Epidermal melanocyte (primary cell): ENCODE results near the gene PAK6.

Experiments
- DNase-seq: peaks from one replicate; pipeline ENCODE4 v3.0.0; 2011; ENCODE audit warnings: low spot score; ENCODE audit not compliant: insufficient read length

Gene PAK6

DNA sequence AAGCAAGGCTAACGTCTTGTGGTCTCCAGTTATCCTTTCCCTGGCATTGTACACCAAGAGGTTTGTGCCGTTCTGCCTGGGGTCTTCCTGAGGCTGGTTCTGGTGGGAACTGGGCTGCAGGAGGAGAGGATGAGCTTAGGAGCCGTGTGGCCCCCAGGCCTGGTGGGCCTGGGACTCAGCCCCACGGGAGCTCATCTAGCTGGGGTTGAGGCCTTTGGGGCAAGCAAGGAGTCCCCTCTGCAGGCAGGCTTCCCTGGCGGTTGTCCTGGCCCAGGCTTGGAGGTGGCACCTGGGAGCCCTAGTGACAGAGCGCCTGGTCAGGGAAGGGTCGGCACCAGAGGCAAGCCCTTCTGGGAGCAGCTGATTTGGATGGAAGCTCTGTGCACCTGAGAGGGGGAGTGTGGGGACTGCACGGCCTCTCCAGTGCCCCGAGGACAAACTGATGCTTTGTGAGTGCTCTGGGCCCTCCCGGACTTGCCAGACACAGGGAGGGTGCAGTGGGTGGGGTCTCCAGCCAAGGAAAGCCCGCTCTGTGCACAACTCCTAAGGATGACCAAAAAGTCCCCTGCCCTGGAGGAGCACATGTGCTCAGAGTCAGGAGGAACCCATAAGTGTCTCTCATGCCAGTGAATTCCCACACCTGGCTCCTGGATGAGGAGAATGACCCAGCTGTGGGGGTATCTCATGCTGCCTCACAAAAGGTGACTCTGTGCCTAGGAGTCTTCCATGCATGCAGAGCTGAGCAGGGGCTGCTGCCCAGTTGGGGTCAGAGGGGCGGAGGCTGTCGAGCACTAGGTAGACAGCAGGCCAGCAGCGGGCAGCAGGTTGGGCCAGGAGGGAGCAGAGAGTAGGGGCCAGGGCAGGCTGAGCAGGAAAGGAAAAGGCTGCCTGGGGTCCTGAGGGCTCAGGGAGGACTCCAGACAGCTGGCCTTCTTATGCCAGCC, 2.7 kb downstream of the PAK6 start:
- peak; percentile 8 for DNase-seq

DNA sequence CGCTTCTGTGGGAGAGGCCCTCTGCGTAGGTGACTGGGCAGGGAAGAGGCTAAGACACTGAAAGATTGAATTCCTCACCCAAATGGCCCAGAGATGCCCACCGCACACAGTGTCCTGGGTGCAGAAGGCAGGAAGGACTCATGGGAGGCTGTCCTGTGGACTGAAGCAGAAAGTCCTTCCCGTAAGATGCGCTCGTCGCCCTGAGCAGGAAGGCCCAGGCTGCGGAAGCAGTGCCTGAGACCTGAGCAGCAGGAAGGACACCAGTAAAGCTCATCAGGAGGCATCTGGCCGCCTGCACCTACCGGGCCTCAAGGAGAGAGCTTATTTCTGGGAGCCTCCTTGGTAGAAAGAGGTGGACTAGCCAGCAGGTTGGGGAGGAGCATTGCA, 3.3 kb downstream of the PAK6 start:
- peak; percentile 4 for DNase-seq

DNA sequence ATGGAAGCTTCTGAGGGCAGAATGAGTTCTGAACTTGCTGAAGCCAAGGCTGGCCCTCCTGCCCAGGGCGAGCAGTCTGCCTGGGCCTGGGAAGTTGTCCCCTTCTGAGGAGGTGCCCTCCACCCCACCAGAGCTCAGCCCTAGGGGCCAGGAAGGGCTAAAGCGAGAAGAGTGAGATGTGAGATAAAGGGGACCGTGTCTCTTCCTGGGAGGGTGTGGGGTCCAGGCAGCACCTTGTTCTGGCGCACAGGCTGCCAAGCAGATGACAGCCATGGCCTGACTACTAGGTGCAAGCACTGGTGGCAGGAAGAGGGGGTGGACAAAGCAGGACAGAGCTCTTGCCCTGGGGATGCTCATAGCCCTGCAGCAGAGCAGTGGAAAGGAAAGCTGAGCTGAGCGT, 3.7 kb downstream of the PAK6 start:
- DNase-seq, result peak; percentile 1

DNA sequence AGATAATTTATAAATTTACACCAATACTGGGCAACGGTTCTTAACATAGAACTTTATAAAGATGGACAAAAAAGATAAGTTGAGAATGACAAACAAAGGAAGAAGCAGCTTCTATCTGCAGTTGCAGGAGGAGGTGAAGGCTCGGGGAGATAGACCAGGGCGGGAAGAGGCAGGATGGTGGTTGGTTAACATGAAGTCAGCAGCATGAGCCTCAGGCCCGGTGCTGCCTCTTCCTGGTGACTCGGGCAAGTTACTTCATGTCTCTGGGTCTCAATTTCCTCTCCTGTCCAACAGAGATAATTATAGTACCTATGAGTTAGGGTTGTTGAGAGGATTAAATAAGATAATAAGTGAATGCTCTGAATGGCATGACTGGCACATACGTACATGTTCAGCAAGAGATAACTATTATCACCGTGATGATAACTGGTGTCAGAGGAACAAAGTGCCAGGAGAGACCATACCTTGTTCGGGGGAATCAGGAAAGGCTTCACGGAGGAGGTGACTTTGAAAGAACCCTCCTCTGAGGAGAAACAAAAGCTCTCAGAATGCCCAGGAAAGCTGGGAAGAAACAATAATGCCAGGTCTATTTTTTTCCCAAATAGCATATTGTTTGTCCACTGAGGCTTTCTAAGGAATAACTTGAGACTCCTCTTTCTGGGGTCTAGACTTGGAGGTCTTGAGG, 4.4 kb downstream of the PAK6 start:
- DNase-seq, result peak; percentile 5

DNA sequence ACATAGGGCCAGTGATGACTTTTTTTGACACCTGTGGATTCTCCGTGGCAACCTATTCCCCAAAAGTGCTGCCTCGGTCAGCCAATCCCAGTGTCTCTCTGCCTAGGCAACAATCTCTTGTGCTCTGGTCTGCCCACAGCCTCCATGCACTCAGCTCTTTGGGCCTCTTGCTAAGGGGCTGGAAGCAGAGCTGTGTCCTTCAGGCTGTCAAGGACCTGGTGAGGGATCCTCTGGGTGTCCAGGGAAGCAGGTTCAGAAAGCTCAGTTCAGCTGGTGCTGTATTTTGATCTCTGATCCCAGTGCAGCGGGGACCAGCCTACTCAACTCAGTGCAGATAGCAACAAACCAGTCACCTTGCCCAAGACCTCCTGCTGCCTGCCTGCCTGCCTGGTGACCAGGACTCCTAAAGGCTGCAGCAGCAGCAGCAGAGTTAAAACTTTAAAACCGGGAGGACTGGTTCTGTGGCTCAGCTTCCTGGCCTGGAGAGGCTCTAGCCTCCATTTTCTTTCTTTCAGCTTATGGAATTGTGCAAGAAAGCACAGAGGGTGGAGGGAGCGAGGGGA, 6.2 kb downstream of the PAK6 start:
- no peak for DNase-seq

DNA sequence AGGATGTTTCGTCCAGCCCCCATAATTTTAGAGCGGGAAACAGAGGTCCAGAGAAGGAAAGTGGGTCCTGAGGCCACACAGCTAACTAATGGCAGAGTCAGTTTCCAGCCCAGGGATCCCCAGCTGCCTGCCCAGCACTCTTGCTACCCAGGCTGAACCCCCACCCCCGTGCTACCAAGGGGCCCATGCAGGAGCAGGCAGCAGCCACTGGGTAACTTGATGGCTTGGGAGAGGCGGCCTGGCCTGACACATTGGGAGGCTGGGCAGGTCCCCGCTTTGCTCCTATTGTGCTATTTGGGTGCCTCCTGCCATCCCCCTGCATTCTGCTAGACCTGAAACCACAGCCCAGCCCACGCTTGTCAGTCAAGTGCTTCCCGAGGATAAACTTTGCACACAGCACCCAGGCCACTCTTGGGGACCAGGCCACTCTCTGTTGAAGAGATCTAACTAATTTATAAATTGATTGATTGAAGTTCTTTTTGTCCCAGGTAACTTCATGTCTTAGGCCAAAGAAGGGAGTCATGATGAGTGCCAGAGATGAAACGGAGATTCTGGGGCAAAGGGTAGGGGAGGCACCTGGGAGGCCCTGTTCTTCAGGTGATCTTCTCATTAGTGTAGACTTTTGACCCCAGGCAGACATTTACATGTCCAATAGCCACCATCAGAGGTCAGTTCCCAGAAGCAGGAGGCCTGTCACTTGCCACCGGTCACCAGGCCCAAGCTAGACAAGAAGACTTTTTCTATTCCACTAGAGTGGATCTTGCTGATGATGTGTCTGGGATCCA, 7.0 kb downstream of the PAK6 start:
- DNase-seq, result no peak

DNA sequence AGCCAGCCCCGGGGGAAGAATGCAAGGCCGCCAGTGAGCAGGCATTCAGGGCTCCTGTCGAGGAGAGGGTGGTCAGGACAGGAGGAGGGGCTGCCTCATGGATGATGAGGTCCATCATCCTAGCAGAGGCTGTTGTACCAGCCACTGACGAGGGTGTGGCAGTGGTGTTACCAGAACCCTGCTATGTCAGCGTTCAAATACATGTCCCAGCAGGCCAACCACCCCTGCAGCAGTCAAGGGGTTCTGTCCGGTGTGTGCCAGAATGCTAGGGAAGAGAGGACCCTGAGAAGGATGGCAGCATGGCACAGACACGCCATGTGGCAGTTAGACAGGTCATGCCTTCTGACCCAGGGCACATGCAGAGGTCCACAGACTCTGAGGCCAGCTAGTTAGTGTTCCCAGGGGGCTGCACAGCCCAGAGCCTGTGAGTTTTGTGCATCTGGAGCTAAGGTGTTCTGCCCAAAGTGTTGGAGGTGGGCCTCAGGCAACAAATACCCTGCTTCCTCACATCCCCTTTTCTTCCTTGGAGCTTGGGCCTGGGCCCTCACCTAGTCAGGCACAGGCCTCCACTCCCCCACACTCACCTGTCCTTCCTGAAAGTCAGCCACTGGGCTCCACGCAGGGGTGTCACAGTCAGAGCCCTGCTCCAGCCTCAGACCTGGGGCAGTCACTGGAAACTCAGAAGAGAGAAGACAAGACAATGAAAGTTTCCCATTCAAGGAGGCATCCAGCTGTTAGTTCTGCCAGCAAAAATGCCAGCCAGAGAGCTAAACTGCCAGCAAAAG, 7.8 kb downstream of the PAK6 start:
- no peak for DNase-seq

DNA sequence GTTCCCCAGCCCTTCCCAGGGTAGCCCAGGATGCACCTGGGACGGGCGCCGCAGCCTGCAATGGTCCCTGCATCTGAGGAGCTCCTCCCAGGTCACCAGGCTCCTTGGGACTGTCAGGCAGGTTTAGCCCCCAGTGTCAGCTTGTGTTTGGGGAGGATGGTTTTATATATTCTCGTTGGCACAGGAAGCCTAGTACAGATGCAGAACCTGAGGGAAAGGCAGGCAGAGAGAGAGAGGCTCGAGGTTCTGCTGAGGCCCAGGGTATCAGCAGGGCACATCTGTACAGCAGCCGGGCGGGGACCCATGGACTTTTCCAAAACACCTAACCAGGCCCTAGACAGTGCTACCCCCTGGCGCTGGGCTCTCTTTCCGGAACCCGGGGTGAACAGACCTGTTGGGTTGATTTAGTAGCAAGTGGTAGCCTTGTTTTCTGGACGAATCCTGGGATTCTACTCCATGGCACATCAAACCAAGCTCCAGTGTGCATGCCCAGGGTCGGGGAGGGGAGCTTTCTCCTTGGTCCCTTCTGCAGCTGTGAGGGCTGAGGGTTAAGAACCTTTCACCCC, 8.6 kb downstream of the PAK6 start:
- no peak for DNase-seq

DNA sequence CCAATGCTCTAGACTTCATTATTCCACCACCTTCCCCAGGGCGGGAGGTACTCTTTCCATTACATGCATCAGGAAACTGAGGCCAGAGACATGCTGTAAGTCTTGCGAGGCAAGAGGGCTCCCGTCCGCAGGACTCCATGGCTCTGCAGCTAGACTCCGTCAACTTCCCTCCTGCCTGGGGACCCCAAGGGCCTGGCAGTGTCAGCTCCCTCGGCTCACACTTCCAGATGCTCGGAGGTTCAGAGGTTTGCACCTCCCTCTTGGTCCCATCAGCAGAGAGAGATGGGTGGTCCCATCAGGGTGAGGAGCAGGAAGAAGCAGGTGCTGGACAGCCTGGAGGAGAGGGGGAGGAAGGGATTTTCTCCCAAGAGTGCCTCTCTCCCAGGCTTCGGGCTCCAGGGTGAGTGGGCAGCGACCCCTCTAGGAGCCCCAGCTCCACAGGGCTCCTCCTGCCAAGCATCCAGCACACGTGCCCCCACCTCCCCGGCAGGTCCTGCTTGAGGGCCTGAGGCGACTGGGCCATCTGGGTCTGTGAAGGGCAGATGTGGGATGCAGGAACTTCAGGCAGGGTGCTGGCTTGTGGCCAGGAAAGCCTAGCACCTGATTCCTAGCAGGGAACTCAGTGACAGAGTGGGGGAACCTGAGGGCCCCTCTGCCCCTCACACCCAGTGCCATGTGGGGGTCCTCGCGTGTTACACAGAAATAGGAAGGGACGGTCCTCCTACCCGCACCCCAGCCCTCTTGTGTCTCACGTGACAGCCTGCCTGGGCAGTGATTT, 9.3 kb downstream of the PAK6 start:
- DNase-seq, result no peak

DNA sequence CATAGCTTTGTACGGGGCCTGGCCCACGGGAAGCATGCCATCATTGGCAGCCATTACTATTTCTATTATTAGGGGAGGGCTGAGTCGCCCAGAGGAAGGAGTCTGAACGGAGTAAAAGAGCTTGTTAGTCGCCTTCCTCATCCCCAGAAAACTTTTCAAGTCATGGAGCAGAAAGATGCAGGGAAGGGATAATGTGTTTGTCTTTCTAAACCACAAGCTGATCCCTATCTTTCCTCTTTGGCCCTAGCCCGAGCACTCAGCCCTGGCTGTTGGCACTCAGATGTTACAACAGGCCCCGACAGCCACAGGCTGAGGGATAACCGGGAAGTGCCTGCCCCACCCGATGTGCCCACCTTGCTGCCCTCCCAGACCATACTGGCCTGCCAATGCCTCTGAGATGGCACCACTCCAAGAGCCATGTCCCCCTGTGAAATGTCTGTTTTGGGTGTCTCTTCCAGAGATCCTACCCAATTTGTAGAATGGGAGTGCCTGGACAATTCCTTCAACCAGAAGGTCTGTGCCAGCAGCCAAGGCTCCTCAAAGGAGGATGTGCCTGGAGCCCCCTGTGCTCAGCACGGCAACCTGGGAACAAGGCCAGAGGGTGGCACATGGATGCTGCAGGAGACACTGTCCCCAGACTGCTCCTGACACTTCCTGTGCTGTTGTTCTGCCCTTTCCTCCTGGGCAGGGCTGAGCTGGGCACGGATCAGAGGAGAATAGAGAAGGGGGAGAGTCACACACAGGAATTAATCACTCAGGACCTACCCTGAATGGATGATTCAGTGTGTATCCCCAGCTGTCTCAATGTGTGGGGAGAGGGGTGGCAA, 10.8 kb downstream of the PAK6 start:
- DNase-seq, result no peak

DNA sequence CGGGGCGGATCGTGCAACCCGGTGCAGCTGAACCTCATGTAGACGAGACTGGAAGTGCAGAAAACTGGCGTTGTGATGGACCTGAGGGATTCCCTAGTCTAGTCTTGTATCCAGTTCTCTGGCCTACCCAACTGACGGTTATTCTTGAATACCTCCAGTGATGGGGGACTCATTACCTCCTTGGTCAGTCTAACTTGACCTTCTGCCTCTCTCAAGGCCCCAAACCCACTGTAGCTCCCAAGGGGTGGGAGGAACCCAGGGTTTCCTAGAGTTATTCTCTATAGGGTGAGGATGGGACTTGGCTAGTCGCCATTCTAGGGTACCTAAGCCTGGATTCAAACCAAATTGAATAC, 11.4 kb downstream of the PAK6 start:
- DNase-seq, result no peak

DNA sequence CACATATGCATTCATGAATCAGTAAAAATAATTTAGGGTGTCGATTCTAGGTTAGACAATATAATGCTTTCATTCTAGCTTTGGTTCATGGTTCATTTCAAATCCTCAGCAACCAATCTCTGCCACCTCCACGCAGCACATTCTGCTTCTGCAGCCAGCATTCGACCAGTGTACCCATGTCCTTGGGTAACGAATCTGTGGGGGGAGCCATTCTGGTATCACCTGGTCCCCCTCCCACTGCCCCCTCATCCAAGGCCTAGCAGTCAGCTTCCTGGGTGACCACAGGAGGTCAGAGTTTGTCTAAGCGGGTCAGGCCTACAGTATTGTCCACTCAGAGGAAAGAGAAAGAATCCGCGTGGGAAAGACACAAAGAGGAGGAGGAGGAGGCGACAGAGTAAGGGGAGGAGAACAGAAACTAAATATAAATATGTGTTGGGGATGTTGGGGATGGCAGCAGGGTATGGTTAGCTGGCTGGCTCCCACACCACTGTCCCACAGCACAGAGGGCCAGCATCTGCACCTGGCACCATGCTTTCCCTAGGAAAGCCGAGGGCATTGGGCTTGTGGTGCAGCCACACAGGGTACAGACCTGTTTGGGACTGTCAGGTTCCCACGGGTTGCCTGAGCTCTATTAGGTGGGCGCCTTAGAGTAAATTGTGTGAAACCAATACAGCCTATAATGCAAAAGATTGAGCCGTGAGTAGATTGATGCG, 12.1 kb downstream of the PAK6 start:
- no peak for DNase-seq

DNA sequence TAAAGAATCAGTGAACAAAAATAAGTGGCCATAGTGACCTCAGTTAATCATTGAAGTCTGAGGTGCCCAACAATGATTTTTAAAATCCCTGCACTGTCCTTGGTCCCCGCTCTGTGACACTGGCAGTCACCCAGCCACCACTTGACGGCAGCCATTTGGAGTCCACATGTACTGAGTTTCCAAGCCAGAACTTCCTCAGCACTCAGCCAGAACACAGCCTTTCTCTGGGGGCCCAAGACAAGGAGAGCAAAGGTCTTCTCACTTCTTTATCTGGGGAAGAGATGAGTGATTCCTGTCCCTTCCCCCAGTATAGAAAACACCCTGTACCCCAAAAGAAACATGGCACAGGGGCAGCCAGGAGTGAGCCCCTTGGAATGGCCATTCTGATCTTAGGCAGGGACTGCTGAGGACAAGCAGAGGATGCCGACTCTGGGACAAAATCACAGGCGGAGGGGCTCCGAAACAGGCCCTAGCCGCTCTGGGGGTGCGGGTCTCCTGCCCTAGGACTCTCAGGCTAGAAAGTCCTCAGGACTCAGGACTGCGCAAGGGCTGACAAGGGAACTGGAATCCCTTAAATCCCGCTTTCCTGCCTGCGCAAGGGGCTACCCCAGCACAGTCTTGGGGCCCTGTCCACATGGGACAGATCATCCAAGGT, 12.8 kb downstream of the PAK6 start:
- no peak for DNase-seq

DNA sequence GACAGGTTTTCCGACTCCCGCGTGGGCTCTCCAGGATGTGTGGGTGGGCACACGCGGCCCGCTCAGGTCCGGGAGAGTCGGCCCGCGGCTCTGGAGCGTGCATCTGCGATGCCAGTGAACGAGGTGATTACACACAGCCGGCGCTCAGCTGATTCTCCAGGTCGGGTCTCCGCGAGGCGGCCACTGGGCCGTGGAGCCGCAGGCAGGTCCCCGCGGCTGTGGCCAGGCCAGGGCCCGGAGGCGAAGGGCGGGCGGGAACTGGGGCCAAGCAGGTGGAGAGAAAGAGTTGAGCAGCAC, 13.2 kb downstream of the PAK6 start:
- DNase-seq, result no peak

DNA sequence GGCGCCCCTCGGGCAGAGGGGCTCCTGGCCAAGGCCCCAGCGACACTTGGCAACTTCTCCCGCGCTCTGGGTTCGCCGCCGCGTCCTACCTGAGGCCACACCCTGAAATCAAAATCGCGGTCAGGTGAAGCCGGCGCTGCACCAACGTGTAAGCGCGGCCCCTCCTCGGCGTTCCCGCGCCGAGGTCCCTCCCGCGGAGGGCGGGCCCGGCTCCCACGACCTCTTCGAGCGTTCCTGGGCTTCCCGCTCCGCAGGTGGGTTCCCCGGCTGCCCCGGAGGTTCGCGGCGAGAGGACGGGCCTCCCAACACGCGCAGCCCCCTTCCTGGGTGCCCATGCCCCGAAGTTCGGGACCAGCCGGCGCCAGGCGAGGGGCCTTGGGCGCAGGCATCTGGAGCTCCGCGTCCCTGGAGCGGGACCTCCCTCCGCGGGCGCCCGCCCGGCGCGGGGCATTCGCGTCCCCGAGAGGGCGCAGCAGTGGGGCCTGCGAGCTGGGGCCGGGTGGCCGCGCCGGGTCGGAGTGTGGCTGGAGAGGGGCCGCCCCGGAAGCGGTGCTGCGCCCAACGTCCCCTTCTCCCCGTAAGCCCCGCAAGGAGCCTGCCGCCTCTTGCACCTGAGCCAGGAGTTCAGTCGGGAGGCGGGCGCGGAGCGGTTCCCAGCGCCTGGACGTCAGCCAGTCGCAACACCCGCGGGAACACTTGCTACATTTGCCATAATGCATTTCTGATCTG, 13.7 kb downstream of the PAK6 start:
- no peak for DNase-seq

DNA sequence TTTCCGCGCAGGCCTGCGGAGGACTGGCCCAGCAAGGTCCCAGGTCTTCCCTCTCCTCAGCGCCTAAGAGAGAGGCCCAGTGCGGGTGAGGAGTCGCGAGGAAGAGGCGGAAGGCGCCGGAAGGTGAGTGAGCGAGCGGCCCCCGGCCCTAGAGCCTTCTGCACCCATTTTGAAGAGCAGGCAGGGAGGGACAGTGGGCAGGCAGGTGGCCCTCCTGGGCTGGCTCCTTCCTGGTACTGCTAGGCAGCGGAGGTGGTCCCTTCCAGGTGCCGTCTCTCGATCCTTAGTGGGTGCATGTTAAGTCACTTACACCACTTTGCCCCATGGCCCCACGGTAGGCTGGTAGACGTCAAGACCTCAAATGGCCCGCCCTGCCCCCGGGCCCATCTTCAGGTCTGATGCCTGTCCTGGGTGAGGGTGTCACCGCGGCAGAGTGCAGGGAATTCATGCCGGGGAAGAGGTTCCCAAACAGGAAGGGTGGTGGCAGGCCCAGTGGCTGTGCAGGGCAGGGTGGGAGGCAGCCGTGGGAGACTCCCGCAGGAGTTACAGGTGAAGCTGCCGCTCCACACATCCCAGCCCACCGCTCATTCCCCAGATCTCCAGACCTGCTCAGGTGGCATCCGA, 14.4 kb downstream of the PAK6 start:
- no peak for DNase-seq

DNA sequence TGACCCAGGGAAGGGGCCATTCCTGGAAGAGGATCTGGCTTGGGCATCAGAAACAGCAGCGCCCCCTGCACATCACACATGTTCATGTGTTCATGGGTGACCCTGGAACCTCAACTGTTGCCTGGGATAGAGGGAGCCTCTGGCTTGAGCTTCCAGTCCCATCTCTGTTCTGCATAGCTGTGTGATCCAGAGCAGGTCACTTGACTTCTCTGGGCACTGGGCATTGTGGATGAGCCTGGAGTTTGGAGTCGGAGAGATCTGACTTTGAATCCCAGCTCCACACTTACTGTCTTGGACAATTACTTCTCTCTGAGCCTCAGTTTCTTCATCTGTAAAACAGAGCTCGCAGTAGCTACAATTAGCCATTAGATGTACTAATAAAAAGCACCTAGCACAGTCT, 15.6 kb downstream of the PAK6 start:
- DNase-seq, result no peak
